ENCODE data around the gene NDUFS6. TPM values are rescaled to one million over a fixed set of nuclear protein-coding genes. Genes with fewer than 3 reads are reported as not detected.

NDUFS6 gene
- total RNA-seq, 2 experiments from 2014 or later: 18.8 to 37.1 TPM

- Mint-ChIP-seq H3K27me3 (no peaks in the 10 kb centered on the region), H3K27ac (peak overlapping the region; percentile 97), H3K36me3 (ENCODE audit: low read depth) (peaks cover 59% of the 10 kb centered on the region), H3K9me3 (ENCODE audit: low read depth) (no peaks in the 10 kb centered on the region), H3K4me1 (peaks cover 48% of the 10 kb centered on the region), H3K4me3 (peak overlapping the region; percentile 94)
- intact Hi-C loops (cut with DNase I, micrococcal nuclease): loop anchor here (1.0 to 5.0 kb wide), 2 partner anchors 8 to 1583 kb away; partner anchors contain the start of genes CCDC127 (in 1 of the 2) and SDHA (in 1 of the 2)
- CTCF ChIA-PET: interaction anchor here (1.6 kb wide), 1 partner anchor 20 kb away, joined by 4 read pairs; no protein-coding TSS in a partner anchor
- POLR2A ChIA-PET: no interaction called here
- DNase-seq (peak; percentile 52), ATAC-seq (peak; percentile 52)
Measured at GRCh38 chr5:1800472-1801221, 560 bp upstream of the NDUFS6 start.

GRCh38 chr5:1801967-1802295, 724 bp downstream of the NDUFS6 start:
- no peaks in the 10 kb centered on the region for H3K27me3 Mint-ChIP-seq
- H3K4me1 Mint-ChIP-seq: peaks cover 48% of the 10 kb centered on the region
- POLR2A ChIA-PET: no interaction called here
- CTCF ChIA-PET: interaction anchor here (1.6 to 2.1 kb wide), 2 partner anchors 9 to 18 kb away, joined by 4 to 10 read pairs; no protein-coding TSS in a partner anchor
- H3K4me3 Mint-ChIP-seq: peak overlapping the region; percentile 94
- intact Hi-C loops (cut with DNase I, micrococcal nuclease): loop anchor here in 1 of 2 experiments (5.0 kb wide), 1 partner anchor 1585 kb away; the partner anchor contains the start of genes CCDC127 and SDHA
- H3K36me3 Mint-ChIP-seq (ENCODE audit: low read depth): peaks cover 64% of the 10 kb centered on the region
- no peak for DNase-seq
- peak overlapping the region; percentile 80 for H3K27ac Mint-ChIP-seq
- no peak for ATAC-seq
- no peaks in the 10 kb centered on the region for H3K9me3 Mint-ChIP-seq (ENCODE audit: low read depth)

GRCh38 chr5:1803192-1803591, 2.0 kb downstream of the NDUFS6 start:
- intact Hi-C loops (cut with DNase I, micrococcal nuclease): loop anchor here (1.0 to 5.0 kb wide), 2 partner anchors 28 to 1586 kb away; partner anchors contain the start of genes CCDC127 (in 1 of the 2) and SDHA (in 1 of the 2)
- ChIA-PET POLR2A (no interaction called here), CTCF (interaction anchor here (2.1 kb wide), 1 partner anchor 10 kb away, joined by 10 read pairs; no protein-coding TSS in a partner anchor)
- peak overlapping the region; percentile 24 for H3K4me3 Mint-ChIP-seq
- no peaks in the 10 kb centered on the region for H3K27me3 Mint-ChIP-seq
- peaks cover 38% of the 10 kb centered on the region for H3K4me1 Mint-ChIP-seq
- no peak overlapping the region for H3K27ac Mint-ChIP-seq
- no peaks in the 10 kb centered on the region for H3K9me3 Mint-ChIP-seq (ENCODE audit: low read depth)
- ATAC-seq: no peak
- peaks cover 64% of the 10 kb centered on the region for H3K36me3 Mint-ChIP-seq (ENCODE audit: low read depth)
- DNase-seq: no peak

GRCh38 chr5:1804001-1804690, 2.9 kb downstream of the NDUFS6 start:
- ATAC-seq: no peak
- ChIA-PET CTCF (interaction anchor here (0.5 to 1.1 kb wide), 3 partner anchors 17 to 635 kb away, joined by 3 read pairs; no protein-coding TSS in a partner anchor), POLR2A (no interaction called here)
- Mint-ChIP-seq H3K9me3 (ENCODE audit: low read depth) (no peaks in the 10 kb centered on the region), H3K4me1 (peaks cover 34% of the 10 kb centered on the region), H3K4me3 (no peak overlapping the region), H3K27me3 (no peaks in the 10 kb centered on the region), H3K27ac (no peak overlapping the region), H3K36me3 (ENCODE audit: low read depth) (peaks cover 59% of the 10 kb centered on the region)
- intact Hi-C loops (cut with DNase I, micrococcal nuclease): loop anchor here in 1 of 2 experiments (5.0 kb wide), 1 partner anchor 1587 kb away; the partner anchor contains the start of genes CCDC127 and SDHA
- DNase-seq: no peak

- intact Hi-C loops (cut with DNase I, micrococcal nuclease): no loop called here
- DNase-seq (no peak), ATAC-seq (no peak)
- H3K4me3 Mint-ChIP-seq: no peak overlapping the region
- peaks cover 56% of the 10 kb centered on the region for H3K36me3 Mint-ChIP-seq (ENCODE audit: low read depth)
- H3K27ac Mint-ChIP-seq: no peak overlapping the region
- H3K27me3 Mint-ChIP-seq: no peaks in the 10 kb centered on the region
- ChIA-PET POLR2A (no interaction called here), CTCF (no interaction called here)
- H3K4me1 Mint-ChIP-seq: peaks cover 35% of the 10 kb centered on the region
- H3K9me3 Mint-ChIP-seq (ENCODE audit: low read depth): no peaks in the 10 kb centered on the region
Measured at GRCh38 chr5:1805326-1805725, 4.1 kb downstream of the NDUFS6 start.

GRCh38 chr5:1805736-1806135, 4.5 kb downstream of the NDUFS6 start:
- Mint-ChIP-seq H3K4me3 (no peak overlapping the region), H3K36me3 (ENCODE audit: low read depth) (peaks cover 56% of the 10 kb centered on the region), H3K27me3 (no peaks in the 10 kb centered on the region), H3K9me3 (ENCODE audit: low read depth) (no peaks in the 10 kb centered on the region), H3K27ac (no peak overlapping the region), H3K4me1 (peaks cover 35% of the 10 kb centered on the region)
- ChIA-PET POLR2A (no interaction called here), CTCF (no interaction called here)
- DNase-seq: no peak
- ATAC-seq: no peak
- intact Hi-C loops (cut with DNase I, micrococcal nuclease): no loop called here

- no peak overlapping the region for H3K27ac Mint-ChIP-seq
Measured at GRCh38 chr5:1806199-1806598, 5.0 kb downstream of the NDUFS6 start.

GRCh38 chr5:1806974-1807373, 5.8 kb downstream of the NDUFS6 start:
- no peak overlapping the region for H3K4me3 Mint-ChIP-seq
- H3K27ac Mint-ChIP-seq: peak overlapping the region; percentile 73
- ATAC-seq (no peak), DNase-seq (no peak)
- intact Hi-C loops (cut with DNase I, micrococcal nuclease): no loop called here
- CTCF ChIA-PET: no interaction called here
- H3K9me3 Mint-ChIP-seq (ENCODE audit: low read depth): no peaks in the 10 kb centered on the region
- POLR2A ChIA-PET: no interaction called here
- peaks cover 62% of the 10 kb centered on the region for H3K36me3 Mint-ChIP-seq (ENCODE audit: low read depth)
- H3K27me3 Mint-ChIP-seq: no peaks in the 10 kb centered on the region
- peaks cover 34% of the 10 kb centered on the region for H3K4me1 Mint-ChIP-seq

More at GRCh38 chr5:1806199-1806598, 5.0 kb downstream of the NDUFS6 start:
- CTCF ChIA-PET: no interaction called here
- Mint-ChIP-seq H3K36me3 (ENCODE audit: low read depth) (peaks cover 58% of the 10 kb centered on the region), H3K4me1 (peaks cover 35% of the 10 kb centered on the region), H3K9me3 (ENCODE audit: low read depth) (no peaks in the 10 kb centered on the region), H3K27me3 (no peaks in the 10 kb centered on the region), H3K4me3 (no peak overlapping the region)
- DNase-seq (no peak), ATAC-seq (no peak)
- intact Hi-C loops (cut with DNase I, micrococcal nuclease): no loop called here
- POLR2A ChIA-PET: no interaction called here

GRCh38 chr5:1807451-1808185, 6.4 kb downstream of the NDUFS6 start:
- Mint-ChIP-seq H3K27me3 (no peaks in the 10 kb centered on the region), H3K9me3 (ENCODE audit: low read depth) (no peaks in the 10 kb centered on the region), H3K36me3 (ENCODE audit: low read depth) (peaks cover 63% of the 10 kb centered on the region), H3K27ac (peak overlapping the region; percentile 31), H3K4me1 (peaks cover 31% of the 10 kb centered on the region), H3K4me3 (no peak overlapping the region)
- POLR2A ChIA-PET: no interaction called here
- CTCF ChIA-PET: interaction anchor here (1.4 kb wide), 1 partner anchor 11 kb away, joined by 3 read pairs; no protein-coding TSS in a partner anchor
- intact Hi-C loops (cut with DNase I, micrococcal nuclease): no loop called here
- ATAC-seq (no peak), DNase-seq (no peak)

GRCh38 chr5:1808439-1808838, 7.2 kb downstream of the NDUFS6 start:
- Mint-ChIP-seq H3K36me3 (ENCODE audit: low read depth) (peaks cover 56% of the 10 kb centered on the region), H3K4me1 (peaks cover 23% of the 10 kb centered on the region), H3K4me3 (no peak overlapping the region), H3K27ac (no peak overlapping the region), H3K27me3 (no peaks in the 10 kb centered on the region), H3K9me3 (ENCODE audit: low read depth) (no peaks in the 10 kb centered on the region)
- intact Hi-C loops (cut with DNase I, micrococcal nuclease): no loop called here
- DNase-seq (no peak), ATAC-seq (no peak)
- ChIA-PET POLR2A (no interaction called here), CTCF (interaction anchor here (1.0 to 1.4 kb wide), 2 partner anchors 10 to 12 kb away, joined by 3 read pairs; no protein-coding TSS in a partner anchor)

- no peak overlapping the region for H3K4me3 Mint-ChIP-seq
- POLR2A ChIA-PET: no interaction called here
- peaks cover 51% of the 10 kb centered on the region for H3K36me3 Mint-ChIP-seq (ENCODE audit: low read depth)
- CTCF ChIA-PET: interaction anchor here (0.6 to 1.4 kb wide), 2 partner anchors 9 to 112 kb away, joined by 3 to 5 read pairs; no protein-coding TSS in a partner anchor
- no peak overlapping the region for H3K27ac Mint-ChIP-seq
- H3K4me1 Mint-ChIP-seq: peaks cover 13% of the 10 kb centered on the region
- ATAC-seq (no peak), DNase-seq (no peak)
- H3K27me3 Mint-ChIP-seq: no peaks in the 10 kb centered on the region
- no peaks in the 10 kb centered on the region for H3K9me3 Mint-ChIP-seq (ENCODE audit: low read depth)
- intact Hi-C loops (cut with DNase I, micrococcal nuclease): no loop called here
Measured at GRCh38 chr5:1809416-1810035, 8.3 kb downstream of the NDUFS6 start.
